Measurements from ENCODE around the gene ATOH8. TPM values are rescaled to one million over a fixed set of nuclear protein-coding genes. Genes with fewer than 3 reads are reported as not detected.

ATOH8 gene
- total and polyA plus RNA-seq, 2 donors from 2014 or later, result 11.2 to 18.6 TPM

GRCh38 chr2:85740193-85740592, 13.6 kb upstream of the ATOH8 start:
- Histone ChIP-seq H3K27ac (ENCODE audit: low read depth in 2 of 2, low read length in 2 of 2) (no peak overlapping the region), H3K4me1 (ENCODE audit: control insufficient read depth in 2 of 3, insufficient read depth in 2 of 3, low read depth in 1 of 3, low read length in 3 of 3) (peaks cover 11 to 52% (median 39%) of the 10 kb centered on the region in 3 donors), H3K9ac (ENCODE audit: low read length in 3 of 3) (no peak overlapping the region), H3K36me3 (ENCODE audit: control insufficient read depth in 2 of 3, insufficient read depth in 3 of 3, low read length in 3 of 3) (no peaks in the 10 kb centered on the region), H3K27me3 (ENCODE audit: control insufficient read depth, insufficient read depth, low read length) (no peaks in the 10 kb centered on the region), H3K9me3 (ENCODE audit: control insufficient read depth in 2 of 3, insufficient read depth in 1 of 3, low read length in 3 of 3) (no peaks in the 10 kb centered on the region), H3K4me3 (ENCODE audit: low read length in 3 of 3) (no peak overlapping the region)
- FAIRE-seq (no peak), DNase-seq (no peak)
- intact Hi-C loops (cut with DNase I), result no loop called here
- no peak for TF ChIP-seq CTCF (IDR thresholded peaks at IDR 0.05; ENCODE audit: borderline replicate concordance, extremely low read depth, insufficient read depth)

GRCh38 chr2:85741211-85741832, 12.5 kb upstream of the ATOH8 start:
- Histone ChIP-seq H3K9ac (ENCODE audit: low read length in 3 of 3) (peak overlapping the region in 1 of 3 donors; percentile 68), H3K4me1 (ENCODE audit: control insufficient read depth in 2 of 3, insufficient read depth in 2 of 3, low read depth in 1 of 3, low read length in 3 of 3) (peaks cover 11 to 54% (median 42%) of the 10 kb centered on the region in 3 donors), H3K4me3 (ENCODE audit: low read length in 3 of 3) (no peak overlapping the region), H3K27me3 (ENCODE audit: control insufficient read depth, insufficient read depth, low read length) (no peaks in the 10 kb centered on the region), H3K9me3 (ENCODE audit: control insufficient read depth in 2 of 3, insufficient read depth in 1 of 3, low read length in 3 of 3) (no peaks in the 10 kb centered on the region), H3K36me3 (ENCODE audit: control insufficient read depth in 2 of 3, insufficient read depth in 3 of 3, low read length in 3 of 3) (no peaks in the 10 kb centered on the region), H3K27ac (ENCODE audit: low read depth in 2 of 2, low read length in 2 of 2) (peak overlapping the region; percentile 75 to 81)
- no peak for FAIRE-seq
- no peak for TF ChIP-seq CTCF (IDR thresholded peaks at IDR 0.05; ENCODE audit: borderline replicate concordance, extremely low read depth, insufficient read depth)
- intact Hi-C loops (cut with DNase I), result no loop called here
- DNase-seq, result no peak

DNA sequence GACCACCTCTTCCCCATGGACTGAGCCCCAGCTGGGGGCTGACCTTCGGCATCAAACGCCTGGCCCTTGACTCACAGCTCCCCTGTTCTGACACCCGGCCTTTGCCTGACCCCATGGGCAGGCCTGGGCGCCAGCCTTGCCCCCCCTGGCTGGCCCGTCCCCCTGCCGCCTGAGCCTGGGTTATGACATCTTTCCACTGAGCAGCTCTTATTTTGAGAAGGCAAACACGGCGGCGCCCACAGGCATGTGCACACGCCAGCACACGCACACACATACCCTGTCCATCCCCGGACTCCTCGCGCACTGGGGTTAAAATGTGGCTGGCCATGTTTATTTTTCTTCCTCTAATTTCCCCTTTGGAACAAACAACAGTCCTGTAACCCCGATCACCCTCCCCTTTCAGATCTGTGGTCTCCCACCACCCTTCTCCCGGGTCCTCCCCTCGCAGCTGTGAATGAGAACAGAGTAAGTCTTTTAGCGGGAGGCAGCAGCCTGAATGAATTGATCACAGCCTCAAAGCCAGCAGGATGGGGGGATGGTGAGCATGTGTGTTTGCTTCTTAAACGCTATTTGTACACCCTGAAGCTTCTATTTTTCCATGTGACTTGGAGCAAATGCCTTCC, 11.8 kb upstream of the ATOH8 start:
- Histone ChIP-seq H3K9ac (ENCODE audit: low read length in 3 of 3) (peak overlapping the region in 1 of 3 donors; percentile 68), H3K4me3 (ENCODE audit: low read length in 3 of 3) (peak overlapping the region in 1 of 3 donors; percentile 7), H3K27me3 (ENCODE audit: control insufficient read depth, insufficient read depth, low read length) (no peaks in the 10 kb centered on the region), H3K27ac (ENCODE audit: low read depth in 2 of 2, low read length in 2 of 2) (peak overlapping the region; percentile 75 to 81), H3K4me1 (ENCODE audit: control insufficient read depth in 2 of 3, insufficient read depth in 2 of 3, low read depth in 1 of 3, low read length in 3 of 3) (peaks cover 11 to 54% (median 44%) of the 10 kb centered on the region in 3 donors), H3K36me3 (ENCODE audit: control insufficient read depth in 2 of 3, insufficient read depth in 3 of 3, low read length in 3 of 3) (no peaks in the 10 kb centered on the region), H3K9me3 (ENCODE audit: control insufficient read depth in 2 of 3, insufficient read depth in 1 of 3, low read length in 3 of 3) (no peaks in the 10 kb centered on the region)
- intact Hi-C loops (cut with DNase I), result no loop called here
- peak; percentile 7 for TF ChIP-seq CTCF (IDR thresholded peaks at IDR 0.05; ENCODE audit: borderline replicate concordance, extremely low read depth, insufficient read depth)
- no peak for FAIRE-seq
- peak in 3 of 5 donors; percentile 61 to 94 (median 76) for DNase-seq
